Activated CD8-positive, alpha-beta memory T cell treated with anti-CD3 and anti-CD28 coated beads for 4 hours (primary cell): ENCODE data around the gene TTC23.
"Not testable (repeated sequence)": the region's sequence is repeated elsewhere in the genome, so short reads cannot be mapped to it uniquely, and the experiment has no call there.

Experiments
- DNase-seq, 2 donors: peaks; one replicate each; pipeline ENCODE4 v3.0.0-alpha.2; 2020; ENCODE audit warnings: low read depth in 2 of 2

TTC23 gene

GRCh38 chr15:99197856-99198255, 51.5 kb downstream of the TTC23 start:
- DNase-seq: no peak

- DNase-seq: not testable (repeated sequence)
Observed at GRCh38 chr15:99192181-99192580, 57.2 kb downstream of the TTC23 start.

- DNase-seq: no peak
Observed at GRCh38 chr15:99187936-99188335, 61.4 kb downstream of the TTC23 start.

GRCh38 chr15:99185414-99186130, 63.8 kb downstream of the TTC23 start:
- no peak for DNase-seq

GRCh38 chr15:99182791-99183190, 66.6 kb downstream of the TTC23 start:
- no peak for DNase-seq

GRCh38 chr15:99181545-99181971, 67.8 kb downstream of the TTC23 start:
- DNase-seq: no peak

GRCh38 chr15:99180964-99181306, 68.4 kb downstream of the TTC23 start:
- DNase-seq: no peak

GRCh38 chr15:99180086-99180963, 69.1 kb downstream of the TTC23 start:
- no peak for DNase-seq

GRCh38 chr15:99177679-99178078, 71.7 kb downstream of the TTC23 start:
- no peak for DNase-seq

- no peak for DNase-seq
Observed at GRCh38 chr15:99176757-99177156, 72.6 kb downstream of the TTC23 start.

- DNase-seq: no peak
Observed at GRCh38 chr15:99174567-99175395, 74.6 kb downstream of the TTC23 start.

GRCh38 chr15:99172989-99173388, 76.4 kb downstream of the TTC23 start:
- no peak for DNase-seq

- no peak for DNase-seq
Observed at GRCh38 chr15:99172171-99172570, 77.2 kb downstream of the TTC23 start.

GRCh38 chr15:99170476-99171065, 78.8 kb downstream of the TTC23 start:
- DNase-seq: no peak

GRCh38 chr15:99169769-99170311, 79.5 kb downstream of the TTC23 start:
- DNase-seq: no peak

GRCh38 chr15:99168601-99169580, 80.5 kb downstream of the TTC23 start:
- DNase-seq: no peak

GRCh38 chr15:99167640-99168039, 81.7 kb downstream of the TTC23 start:
- no peak for DNase-seq

- no peak for DNase-seq
Observed at GRCh38 chr15:99167201-99167600, 82.2 kb downstream of the TTC23 start.

GRCh38 chr15:99165956-99166689, 83.3 kb downstream of the TTC23 start:
- DNase-seq: no peak
